NT2/D1 (cell line): Measurements from ENCODE around the gene ROBO2.

ENCODE experiments used
- SUZ12 ChIP-seq: IDR thresholded peaks from 2 replicates; pipeline ENCODE4 v1.6.1; 2011; ENCODE audit not compliant: insufficient read length, insufficient read depth; ENCODE audit errors: extremely low read depth
- YY1 ChIP-seq: IDR thresholded peaks from 2 replicates; pipeline ENCODE4 v1.6.1; 2011; ENCODE audit not compliant: insufficient read length, insufficient read depth
- ZNF274 ChIP-seq: IDR thresholded peaks from 2 replicates; pipeline ENCODE4 v1.6.1; 2011; ENCODE audit warnings: mild to moderate bottlenecking, low read depth, low read length

DNA sequence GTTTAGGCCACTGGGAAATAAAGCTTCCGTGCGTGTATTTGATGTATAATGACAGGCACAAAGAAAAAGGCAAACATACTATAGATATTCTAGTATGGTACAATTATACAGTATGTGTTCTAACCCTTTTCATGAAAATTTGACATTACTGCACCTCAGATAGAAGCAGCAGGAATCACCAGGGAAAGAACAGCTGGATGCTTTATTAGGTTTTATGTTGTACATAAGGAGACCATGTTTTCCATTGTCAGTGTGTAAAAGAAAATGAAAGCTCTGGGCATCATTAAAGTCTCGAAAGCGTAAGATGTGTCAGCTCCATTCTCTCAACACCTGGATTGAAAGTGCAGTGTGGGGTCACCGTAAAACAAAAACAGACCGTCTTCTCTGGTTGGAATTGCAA lies 302.1 kb downstream of the ROBO2 start:
- no peak for TF ChIP-seq SUZ12
- TF ChIP-seq YY1 = no peak
- no peak for TF ChIP-seq ZNF274
